Stimulated activated naive CD8-positive, alpha-beta T cell treated with anti-CD3 and anti-CD28 coated beads, Interleukin-15, Interleukin-2, amounts not matched to agents 100 U/mL and 50 U/mL, for 24 hours (primary cell): Measurements from ENCODE around the gene KRTAP29-1.
"Not testable (repeated sequence)": the region's sequence is repeated elsewhere in the genome, so short reads cannot be mapped to it uniquely, and the experiment has no call there.

Source experiments
- ATAC-seq: fragments of 150-1000 bp; cut with Tn5 transposase; one replicate; pipeline ENCODE4 v1.10.0; 2021
- DNase-seq: peaks from one replicate; pipeline ENCODE4 v3.0.0; 2021

The KRTAP29-1 gene

GRCh38 chr17:41301916-41302901 is at the start of gene KRTAP29-1:
KRTAP29-1 (minus strand) TSS chr17:41302851; CDS start chr17:41302851, 0 bp downstream.
- ATAC-seq: no peak
- no peak for DNase-seq

DNA sequence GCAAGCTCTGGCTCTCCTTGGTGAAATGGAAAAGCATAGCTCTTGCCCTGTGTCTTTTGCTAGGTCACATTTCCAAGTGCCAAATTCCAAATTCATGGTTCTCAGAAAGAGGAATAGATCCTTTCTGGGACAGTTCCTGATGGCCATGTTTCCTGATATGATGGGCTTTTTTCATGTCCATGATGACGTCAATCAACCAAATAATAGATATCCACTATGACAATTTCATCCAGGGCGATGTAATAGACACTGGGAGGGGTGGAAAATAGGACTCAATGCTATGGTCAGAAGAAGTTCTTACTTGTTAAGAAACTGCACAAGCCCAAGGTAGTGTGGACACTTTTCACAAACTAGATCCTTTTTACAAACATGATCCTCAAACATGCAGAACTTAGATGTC is 48.5 kb upstream of the KRTAP29-1 start:
- DNase-seq (no peak), ATAC-seq (no peak)

GRCh38 chr17:41350381-41350878 is 47.8 kb upstream of the KRTAP29-1 start, which contains the start of gene KRT33A:
KRT33A (minus strand) TSS chr17:41350828; CDS start chr17:41350767, 61 bp downstream.
- not testable (repeated sequence) for ATAC-seq, DNase-seq

DNA sequence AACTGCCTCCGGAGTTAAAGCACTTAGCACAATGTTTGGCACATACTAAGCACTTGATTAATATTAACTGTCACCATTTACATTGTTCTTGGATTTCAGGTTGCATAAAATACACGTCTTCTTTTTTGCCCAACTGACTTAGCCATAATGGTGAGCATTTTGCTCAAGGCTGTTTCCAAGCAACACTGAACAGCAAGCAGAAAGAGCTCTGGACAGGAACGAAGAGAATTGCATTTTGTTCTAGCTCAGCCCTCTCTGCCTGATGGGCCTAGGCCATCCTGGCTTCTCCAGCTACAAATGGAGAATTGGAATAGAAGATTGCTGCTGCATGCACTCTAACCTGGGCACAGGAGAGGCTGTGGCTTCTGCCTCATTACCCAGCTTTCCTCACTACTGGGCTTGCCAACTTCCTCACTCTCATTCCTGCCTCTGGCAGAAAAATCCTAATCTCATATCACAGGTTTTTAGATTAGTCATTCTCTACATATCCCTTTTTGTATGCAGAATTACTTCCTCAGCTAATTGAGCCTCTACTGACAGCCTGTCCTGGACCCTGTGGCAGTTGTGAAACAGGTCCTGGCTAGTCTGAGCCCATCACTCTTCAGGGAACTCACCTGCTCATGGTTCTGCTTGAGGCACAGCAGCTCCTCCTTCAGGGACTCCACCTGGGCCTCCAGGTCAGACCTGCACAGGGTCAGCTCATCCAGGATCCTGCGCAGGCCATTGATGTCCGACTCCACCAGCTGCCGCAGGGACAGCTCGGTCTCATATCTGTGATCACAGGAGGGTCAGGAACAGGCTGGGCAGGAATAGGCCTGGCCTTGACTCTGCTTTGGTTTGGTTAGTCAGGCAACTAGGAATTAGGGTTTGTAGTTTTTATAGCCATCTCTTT is 45.5 kb upstream of the KRTAP29-1 start:
- ATAC-seq (no peak), DNase-seq (no peak)

DNA sequence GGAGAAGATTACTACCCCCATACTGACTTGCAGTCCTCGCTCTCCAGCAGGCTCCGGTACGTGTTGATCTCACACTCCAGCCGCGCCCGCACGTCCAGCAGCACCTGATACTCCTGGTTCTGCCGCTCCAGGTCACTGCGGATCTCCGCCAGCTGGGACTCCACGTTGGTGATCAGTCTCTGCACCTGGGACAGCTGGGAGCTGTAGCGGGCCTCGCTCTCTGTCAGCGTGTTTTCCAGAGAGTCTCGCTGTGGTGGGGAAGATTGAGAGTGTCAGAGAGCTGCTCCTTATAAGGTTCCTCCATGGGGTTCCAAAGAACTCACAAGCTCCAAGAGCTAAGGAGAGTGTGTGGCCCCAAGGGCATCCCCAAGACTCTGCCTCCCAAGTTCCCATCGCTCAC is 43.8 kb upstream of the KRTAP29-1 start:
- ATAC-seq, DNase-seq: not testable (repeated sequence)

GRCh38 chr17:41345992-41346391 is 43.3 kb upstream of the KRTAP29-1 start:
- ATAC-seq: no peak
- no peak for DNase-seq

- ATAC-seq (no peak), DNase-seq (no peak)
Measured at GRCh38 chr17:41343029-41343428, 40.4 kb upstream of the KRTAP29-1 start.

DNA sequence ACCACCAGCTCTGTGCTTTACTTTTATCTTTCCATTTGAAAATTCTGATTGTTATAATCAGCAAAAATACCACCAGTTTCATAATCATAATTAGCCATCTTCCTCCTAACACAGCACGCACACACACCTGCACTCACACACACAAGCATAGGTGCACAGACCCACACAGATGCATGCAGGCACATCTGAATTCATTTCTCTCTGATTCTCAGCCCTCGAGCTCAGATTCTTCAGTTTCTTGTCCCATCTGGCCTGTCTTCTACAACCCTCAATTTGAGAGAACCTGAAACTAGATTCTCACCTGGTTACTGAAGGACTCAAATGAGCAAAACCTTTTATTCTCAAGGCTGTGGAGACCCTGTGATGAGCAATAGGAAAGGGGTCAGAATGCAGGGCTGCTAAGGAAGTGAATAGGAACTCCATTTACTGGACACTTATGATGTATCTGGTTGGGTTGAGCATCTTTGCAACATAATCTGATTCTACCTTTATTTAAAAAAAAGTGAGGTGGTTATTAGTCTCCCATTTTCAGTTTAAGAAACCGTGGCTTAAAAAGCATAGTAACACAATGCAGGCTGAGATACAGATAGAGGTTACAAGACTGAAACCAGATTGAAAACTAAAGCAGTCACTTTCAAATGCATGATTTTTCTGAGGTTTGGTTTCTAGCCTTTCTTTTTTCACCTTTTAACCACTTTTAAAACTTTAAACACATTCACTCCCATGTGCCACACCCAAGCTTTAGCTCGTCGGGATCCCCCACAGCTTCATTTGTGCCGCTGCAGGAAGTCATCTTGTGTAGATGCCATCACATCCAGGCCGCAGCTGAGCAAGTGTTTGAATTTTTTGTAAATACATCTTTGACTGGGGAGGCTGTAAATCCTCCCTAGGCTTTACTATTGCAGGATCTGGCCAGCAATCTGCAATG is 38.5 kb upstream of the KRTAP29-1 start:
- ATAC-seq (peak; percentile 70), DNase-seq (peak; percentile 32)

DNA sequence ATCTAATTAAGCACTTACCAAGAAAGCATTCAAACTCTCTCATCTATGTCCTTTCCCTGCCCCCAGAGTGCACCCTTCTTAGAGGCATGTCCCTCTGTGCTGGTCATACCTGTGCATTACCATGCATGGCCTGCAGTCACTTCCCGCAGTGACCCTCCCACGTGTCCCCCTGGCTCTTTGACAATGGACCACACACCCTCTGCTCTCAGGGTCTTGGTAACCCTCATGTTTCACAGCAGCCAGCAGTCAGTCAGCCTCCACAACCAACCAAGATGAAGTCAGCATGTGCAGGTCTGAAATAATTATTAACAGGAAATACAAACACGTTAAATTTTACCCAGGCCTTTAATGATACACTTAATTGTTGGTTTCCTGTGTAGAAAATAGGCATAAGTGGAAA is 37.8 kb upstream of the KRTAP29-1 start:
- ATAC-seq (no peak), DNase-seq (no peak)

GRCh38 chr17:41339571-41340172 is 37.0 kb upstream of the KRTAP29-1 start:
- no peak for DNase-seq
- no peak for ATAC-seq

DNA sequence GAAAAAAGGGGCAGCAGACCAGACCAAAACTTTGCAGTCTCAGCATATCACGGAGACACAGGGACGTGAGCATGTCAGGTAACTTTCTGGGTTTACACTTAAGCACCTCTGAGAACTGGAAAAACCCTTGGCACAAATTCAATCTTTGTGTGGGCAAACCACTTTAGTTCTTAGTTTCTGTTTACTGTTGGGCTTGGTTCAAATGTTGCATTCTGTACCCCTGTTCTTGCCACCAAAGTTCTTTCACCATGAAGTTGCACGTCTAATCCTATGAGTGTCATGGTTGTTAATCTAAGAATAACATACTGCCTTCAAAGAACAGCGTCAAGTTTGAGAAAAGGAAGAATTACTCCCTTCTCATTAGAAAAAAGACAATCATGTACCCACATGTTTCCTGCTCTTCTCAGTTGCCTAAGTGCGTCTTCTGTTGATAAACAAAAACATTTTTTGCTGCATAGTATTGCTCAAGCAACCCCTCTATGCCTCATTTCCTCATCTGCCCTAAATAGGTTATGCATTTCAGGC is 36.4 kb upstream of the KRTAP29-1 start:
- ATAC-seq (peak; percentile 28), DNase-seq (no peak)

- DNase-seq (no peak), ATAC-seq (no peak)
Measured at GRCh38 chr17:41335747-41336146, 33.1 kb upstream of the KRTAP29-1 start.

- ATAC-seq (no peak), DNase-seq (no peak)
Measured at GRCh38 chr17:41334385-41335305, 32.0 kb upstream of the KRTAP29-1 start.

DNA sequence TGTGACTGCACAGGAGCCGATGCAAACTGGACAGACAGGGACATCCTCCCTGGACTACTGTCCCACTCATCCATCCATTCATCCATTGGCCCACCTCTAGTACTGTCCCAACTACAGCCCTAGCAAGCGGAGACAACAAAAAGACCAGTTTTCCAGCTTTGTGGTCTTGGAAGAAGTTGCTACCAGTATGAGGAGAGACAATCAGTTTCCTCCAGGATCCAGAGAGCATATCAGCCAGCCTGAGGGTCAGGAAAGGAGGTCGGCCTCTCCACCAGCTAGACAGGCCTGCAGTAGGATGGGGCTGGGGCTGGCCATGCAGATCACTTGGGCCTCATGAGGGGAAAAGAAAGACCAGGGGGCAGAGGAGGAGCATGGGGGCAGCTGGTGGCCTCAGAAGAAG is 31.2 kb upstream of the KRTAP29-1 start:
- ATAC-seq (no peak), DNase-seq (no peak)

- no peak for DNase-seq
- no peak for ATAC-seq
Measured at GRCh38 chr17:41333098-41333497, 30.4 kb upstream of the KRTAP29-1 start.

DNA sequence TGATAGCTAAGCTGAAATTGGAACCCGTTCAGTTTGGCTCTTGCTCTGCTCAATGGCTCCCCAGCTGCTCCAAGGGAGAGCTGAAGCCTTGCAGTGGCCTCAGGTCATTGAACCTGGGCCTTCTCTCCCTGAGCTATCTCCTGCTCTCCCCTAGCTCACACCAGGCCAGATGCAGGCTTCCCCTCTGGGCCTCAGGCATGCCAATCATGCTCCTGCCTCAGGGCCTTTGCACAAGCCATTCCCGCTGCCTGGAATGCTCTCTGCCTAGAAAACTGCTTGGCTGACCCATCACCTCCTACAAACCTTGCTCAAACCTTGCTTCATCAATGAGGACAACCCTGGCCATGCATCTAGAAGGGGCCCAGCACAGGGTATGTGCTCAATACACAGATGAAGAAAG is 29.6 kb upstream of the KRTAP29-1 start:
- no peak for ATAC-seq
- no peak for DNase-seq

DNA sequence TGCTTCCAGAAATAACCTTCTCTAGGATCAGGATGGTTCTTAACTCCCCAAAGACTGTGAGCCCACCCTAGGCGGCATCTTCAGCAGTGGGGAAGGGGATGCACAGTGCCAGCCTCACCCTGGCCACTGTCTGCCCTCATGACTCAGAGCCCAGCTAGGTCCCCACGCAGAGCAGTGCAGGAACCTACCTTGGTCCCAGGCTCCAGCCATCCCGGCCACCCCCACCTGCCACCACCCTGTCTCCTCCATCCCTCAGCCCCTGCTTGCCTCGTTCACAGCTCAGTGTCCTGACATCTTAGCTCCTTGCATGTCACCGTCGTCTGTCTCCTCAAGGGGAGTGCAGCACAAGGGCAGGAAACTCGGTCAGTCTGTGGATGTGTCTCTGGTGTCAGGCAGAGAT is 29.0 kb upstream of the KRTAP29-1 start:
- DNase-seq: no peak
- ATAC-seq: no peak

DNA sequence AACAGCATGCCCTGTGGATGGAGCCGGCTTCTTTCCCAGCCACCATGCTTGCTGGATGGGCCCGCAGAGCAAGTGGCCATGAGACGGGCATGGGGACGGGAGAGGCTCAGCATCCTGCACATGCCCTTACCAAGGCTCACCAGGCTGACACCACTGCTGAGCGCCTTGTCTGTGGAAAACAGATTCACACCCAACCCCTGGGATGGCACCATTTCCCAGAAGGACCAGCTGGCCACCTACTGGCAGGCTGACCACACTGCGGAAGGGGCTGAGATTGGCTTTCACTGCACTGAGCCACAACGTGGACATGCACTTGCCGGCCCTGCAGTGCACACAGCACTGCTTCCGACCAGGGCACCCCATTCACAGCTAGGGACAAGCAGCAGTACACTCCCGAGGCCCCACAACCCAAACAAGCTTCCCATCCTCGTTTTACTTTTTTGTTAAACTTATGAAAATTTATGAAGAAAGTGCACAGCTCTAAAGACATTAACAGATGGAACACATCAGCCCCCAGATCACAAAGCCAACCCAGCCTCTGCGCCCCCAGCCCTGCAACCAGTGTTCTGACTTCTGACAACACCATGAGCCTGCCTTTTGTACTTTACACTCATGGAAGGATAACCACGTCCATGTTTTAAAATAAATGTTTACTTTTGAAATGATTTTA is 26.8 kb upstream of the KRTAP29-1 start:
- ATAC-seq (peak; percentile 21), DNase-seq (peak; percentile 40)

DNA sequence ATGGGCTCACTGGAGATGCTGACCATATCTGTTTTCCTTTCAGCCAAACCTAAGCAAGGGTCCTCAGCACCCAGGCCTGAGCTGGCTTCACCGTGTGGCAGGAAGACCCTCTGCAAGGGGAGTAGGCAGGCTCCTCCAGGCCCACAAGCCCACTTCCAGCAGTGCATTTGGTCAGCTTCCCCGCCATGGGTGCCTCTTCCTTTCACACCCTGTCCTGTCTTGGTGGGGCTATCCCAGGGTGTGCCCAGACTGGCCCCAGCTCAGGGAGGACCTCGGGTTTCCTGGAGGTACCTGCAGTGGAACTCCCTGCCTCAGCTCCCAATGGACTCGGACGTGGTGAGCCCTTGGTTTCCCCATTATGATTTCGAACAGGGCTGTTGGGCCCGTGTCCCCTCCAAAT is 25.6 kb upstream of the KRTAP29-1 start:
- DNase-seq (no peak), ATAC-seq (no peak)
